GM21576 (cell line): Measurements from ENCODE around the gene PRLH.
"Not testable (repeated sequence)": the region's sequence is repeated elsewhere in the genome, so short reads cannot be mapped to it uniquely, and the experiment has no call there.

ENCODE experiments used
- ATAC-seq: cut with Tn5 transposase; IDR thresholded peaks from one replicate; pipeline ENCODE4 v1.9.1; 2021; ENCODE audit warnings: mild to moderate bottlenecking, moderate library complexity; ENCODE audit not compliant: unreplicated experiment

The PRLH gene

DNA sequence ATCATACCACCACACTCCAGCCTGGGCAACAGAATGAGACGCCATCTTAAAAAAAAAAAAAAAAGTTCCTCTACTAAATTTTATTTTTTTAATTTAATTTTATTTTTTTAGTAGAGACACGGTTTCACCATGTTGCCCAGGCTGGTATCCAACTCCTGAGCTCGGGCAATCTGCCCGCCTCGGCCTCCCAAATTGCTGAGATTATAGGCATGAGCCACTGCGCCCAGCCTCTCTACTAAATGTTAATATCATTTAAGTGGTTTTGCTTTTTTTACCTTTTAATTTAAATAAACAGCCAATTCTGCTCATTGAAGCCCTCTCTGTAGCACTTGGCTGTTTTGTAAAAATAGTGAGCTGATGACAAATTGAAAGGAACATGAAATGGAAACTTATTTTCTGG is 15.0 kb downstream of the PRLH start:
- ATAC-seq = no peak

GRCh38 chr2:237581751-237582746 is 15.7 kb downstream of the PRLH start:
- ATAC-seq = no peak

GRCh38 chr2:237583385-237584295 is 17.3 kb downstream of the PRLH start:
- ATAC-seq = no peak

DNA sequence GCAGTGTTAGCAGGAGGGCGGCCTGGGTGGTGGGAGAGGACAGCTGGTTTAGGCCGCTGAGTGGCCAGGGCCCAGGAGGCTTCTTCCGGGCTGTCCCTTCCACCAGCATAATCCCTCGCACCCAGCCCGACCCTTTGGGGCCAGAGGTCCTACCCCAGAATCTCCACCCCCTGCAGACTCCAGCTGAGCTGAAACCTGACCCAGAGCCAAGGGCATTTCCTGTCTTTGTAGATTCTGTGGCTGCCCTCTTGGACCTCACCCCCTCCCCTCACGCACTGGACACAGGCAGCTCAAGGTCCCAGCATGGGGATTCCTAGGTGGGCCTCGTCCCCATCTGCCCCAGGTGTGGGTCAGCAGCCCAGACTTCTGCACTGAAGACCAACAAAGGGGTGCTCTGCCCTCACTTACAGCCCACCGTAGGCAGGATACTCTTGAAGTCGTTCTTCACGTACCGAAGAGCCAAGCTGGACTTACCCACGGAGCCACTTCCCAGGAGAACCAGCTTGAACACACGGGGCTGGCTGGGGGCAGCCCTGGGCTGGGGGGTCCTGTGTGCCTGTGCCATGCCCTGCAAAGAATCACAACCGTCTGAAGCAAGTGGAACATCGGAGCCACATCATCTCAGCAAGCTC is 19.3 kb downstream of the PRLH start:
- ATAC-seq = no peak

- no peak for ATAC-seq
Measured at GRCh38 chr2:237588044-237588696, 21.8 kb downstream of the PRLH start.

GRCh38 chr2:237590272-237591140 is 24.1 kb downstream of the PRLH start, which contains the start of gene RAB17:
Gene RAB17, minus strand, starts transcription at chr2:237590734. Its CDS starts 4,580 bp downstream, at chr2:237586154.
- ATAC-seq = no peak

- ATAC-seq = no peak
Measured at GRCh38 chr2:237591141-237591881, 24.9 kb downstream of the PRLH start.

- ATAC-seq = no peak
Measured at GRCh38 chr2:237592425-237592980, 26.1 kb downstream of the PRLH start.

DNA sequence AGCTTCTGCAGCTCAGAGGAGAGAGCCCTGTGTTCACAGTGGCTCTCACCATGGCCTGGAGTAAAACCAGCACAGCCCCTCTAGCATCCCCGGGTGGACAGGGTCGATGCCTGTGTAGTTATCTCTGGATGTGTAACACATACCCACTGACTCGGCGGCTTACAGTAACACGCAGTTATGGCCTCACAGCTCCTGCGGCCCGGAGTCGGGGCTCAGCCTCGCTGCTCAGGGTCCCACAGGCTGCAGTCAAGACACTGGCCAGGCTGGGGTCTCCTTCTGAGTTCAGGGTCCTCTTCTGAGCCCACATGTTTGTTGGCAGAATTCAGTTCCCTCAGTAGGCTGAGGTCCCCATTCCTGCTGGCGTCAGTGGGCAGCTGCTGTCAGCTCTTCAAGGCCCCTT is 26.7 kb downstream of the PRLH start:
- ATAC-seq = no peak

GRCh38 chr2:237593596-237594320 is 27.4 kb downstream of the PRLH start:
- no peak for ATAC-seq

GRCh38 chr2:237594514-237594871 is 28.1 kb downstream of the PRLH start:
- ATAC-seq = no peak

DNA sequence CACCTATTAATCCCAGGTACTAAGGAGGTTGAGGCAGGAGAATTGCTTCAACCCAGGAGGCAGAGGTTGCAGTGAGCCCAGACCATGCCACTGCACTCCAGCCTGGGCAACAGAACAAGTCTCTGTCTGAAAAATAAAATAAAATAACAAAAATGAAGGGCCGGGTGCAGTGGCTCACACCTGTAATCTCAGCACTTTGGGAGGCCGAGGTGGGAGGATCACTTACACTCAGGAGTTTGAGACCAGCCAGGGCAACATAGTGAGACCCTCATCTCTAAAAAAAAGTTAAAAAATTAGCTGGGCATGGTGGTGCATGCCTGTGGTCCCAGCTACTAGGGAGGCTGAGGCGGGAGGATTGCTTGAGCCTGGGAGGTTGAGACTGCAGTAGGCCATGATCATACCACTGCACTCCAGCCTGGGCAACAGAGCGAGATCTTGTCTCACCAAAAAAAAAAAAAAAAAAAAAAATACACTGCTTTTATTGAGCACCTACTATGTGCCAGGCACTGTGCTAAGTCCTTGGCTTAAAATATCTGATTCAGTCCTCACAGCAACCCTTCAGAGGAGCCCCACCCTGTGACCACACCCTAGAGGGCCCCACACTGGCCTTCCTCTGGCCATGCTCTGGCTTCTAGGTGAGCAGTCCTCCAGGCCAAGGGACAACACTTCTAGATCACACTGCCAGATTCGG is 29.6 kb downstream of the PRLH start:
- not testable (repeated sequence) for ATAC-seq

DNA sequence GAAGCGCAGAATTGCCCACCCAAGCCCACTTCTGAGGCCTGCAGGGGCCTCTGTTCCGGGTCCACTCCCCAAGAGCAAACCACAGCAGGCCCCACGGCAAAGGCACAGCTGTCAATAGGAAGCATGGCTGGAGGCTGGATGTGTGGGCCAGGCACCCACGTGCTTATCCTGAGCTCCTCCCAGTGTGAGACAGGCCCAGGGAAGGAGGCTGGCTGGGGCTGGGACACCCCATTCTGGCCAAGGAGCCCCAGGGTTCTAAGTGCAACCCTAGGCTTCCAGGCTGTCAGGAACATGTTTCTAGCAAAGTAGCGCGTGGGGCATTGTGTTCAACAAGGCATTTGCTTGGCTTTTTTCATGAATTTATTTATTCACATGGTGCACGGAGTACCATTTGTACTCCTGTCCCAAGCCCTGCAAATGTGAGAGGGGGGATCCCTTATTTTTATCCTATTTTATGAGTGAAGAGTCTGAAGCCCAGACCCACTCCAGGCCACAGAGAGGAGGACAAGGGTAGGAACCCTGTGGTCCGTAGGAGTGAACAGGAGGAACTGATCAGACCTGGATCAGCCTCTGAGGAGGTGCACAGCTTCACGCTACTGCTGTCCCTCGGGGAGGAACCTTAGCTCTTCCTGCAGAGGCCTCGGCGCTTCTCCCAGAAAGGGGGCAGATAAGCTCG is 30.3 kb downstream of the PRLH start:
- ATAC-seq = no peak

DNA sequence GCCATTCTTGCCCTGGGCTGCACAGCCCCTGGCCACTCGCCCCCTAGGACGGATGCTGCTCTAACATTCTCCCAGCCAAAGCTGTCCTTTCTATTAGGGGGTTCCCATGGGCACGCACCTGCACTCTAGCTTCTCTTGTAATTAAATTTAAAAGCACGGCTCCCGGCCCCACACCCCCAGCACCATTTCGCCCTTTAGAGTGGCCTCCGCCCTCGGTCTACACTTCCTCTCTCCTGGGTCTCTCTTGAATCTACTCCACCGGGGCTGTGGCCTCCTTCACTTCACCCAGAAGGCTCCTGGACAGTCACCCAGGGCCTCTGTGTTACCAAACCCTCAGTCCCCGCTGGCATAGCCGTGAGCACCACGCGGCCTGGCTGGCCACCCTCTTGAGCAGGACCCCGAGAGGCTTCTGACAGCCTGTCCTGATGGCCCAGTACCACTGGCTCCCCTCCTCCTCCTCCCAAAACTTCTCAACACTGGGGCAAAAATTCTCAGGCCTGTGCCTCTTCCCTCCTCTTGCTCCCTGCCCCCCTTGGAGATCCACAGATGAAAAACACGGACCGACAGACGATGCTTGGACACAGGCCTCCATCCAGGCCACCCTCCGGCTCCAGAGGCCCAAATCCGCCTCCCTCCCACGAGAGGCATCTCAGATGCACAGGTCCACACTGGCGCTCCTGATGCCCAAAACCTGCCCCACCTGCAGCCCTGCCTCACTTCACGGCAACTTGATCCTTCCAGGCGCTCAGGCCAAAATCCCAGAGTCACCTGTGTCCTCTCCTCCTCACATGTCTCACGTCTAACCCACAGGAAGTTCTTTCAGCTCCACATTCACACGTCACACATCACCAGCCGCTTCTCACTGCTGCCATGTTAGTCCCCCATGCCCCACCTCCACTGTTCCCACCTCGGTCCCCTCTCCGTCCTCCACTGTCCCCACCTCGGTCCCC is 31.1 kb downstream of the PRLH start:
- no peak for ATAC-seq

DNA sequence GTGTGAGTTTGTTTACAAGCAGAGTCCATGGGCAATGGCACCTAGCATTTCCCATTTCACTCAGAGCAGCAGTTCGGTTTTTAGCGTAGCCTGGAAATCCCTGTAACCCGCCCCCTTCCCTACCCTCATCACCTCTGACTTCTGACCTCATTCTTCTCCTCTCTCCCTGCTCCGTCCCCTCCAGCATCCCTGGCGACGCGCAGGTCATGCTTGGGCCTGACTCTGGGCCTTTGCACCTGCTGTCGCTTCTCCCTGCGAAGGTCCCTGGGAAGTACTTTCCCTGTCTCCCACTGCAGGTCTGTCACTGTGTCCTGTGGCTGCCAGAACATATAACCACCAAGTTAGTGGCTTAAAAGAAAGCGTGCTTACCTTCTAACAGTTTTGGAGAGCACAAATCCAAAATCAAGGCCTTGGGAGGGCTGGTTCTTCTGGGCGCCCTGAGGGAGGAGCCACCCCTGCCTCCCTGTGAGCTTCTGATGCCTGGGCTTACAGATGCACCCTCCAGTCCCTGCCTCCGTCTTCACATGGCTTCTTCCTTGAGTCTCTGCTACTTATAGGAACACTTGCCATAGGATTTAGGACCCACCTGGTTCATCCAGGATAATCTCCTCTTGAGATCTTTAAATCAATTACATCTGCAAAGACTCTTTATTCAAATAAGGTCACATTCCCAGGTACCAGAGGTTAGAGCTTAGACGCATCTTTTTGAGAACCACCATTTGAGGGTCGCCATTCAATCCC is 32.3 kb downstream of the PRLH start:
- no peak for ATAC-seq
